ENCODE results near the gene ADGRG4. TPM values are rescaled to one million over a fixed set of nuclear protein-coding genes. Genes with fewer than 3 reads are reported as not detected.

ADGRG4 gene
- total RNA-seq, 6 donors from 2014 or later, result under 0.01 to 0.17 (median 0.10) TPM; not detected in 1

- Histone ChIP-seq H3K9me3 (no peaks in the 10 kb centered on the region), H3K36me3 (no peaks in the 10 kb centered on the region), H3K27me3 (no peaks in the 10 kb centered on the region), H3K4me1 (no peaks in the 10 kb centered on the region), H3K4me3 (no peak overlapping the region), H3K27ac (no peak overlapping the region)
- ATAC-seq (ENCODE audit: low FRiP score in 2 of 2) (no peak), DNase-seq (no peak)
- 95% methylated on average over 6 of the region's 6 CpGs for WGBS, 2 donors
- no peak for TF ChIP-seq EP300 (IDR thresholded peaks at IDR 0.05)
- no peak for TF ChIP-seq POLR2AphosphoS5 (IDR thresholded peaks at IDR 0.05)
- TF ChIP-seq CTCF (IDR thresholded peaks at IDR 0.05), result no peak
- TF ChIP-seq POLR2A (IDR thresholded peaks at IDR 0.05), result no peak
These were observed 145.4 kb downstream of the ADGRG4 start for GRCh38 chrX:136446208-136446607.

GRCh38 chrX:136447308-136447707 is 146.5 kb downstream of the ADGRG4 start:
- Histone ChIP-seq H3K9me3 (no peaks in the 10 kb centered on the region), H3K4me1 (no peaks in the 10 kb centered on the region), H3K27me3 (no peaks in the 10 kb centered on the region), H3K27ac (no peak overlapping the region), H3K36me3 (no peaks in the 10 kb centered on the region), H3K4me3 (no peak overlapping the region)
- TF ChIP-seq POLR2AphosphoS5 (IDR thresholded peaks at IDR 0.05) (no peak), EP300 (IDR thresholded peaks at IDR 0.05) (no peak), POLR2A (IDR thresholded peaks at IDR 0.05) (no peak), CTCF (IDR thresholded peaks at IDR 0.05) (no peak)
- 75 to 93% methylated on average over 2 of the region's 2 CpGs for WGBS, 2 donors
- ATAC-seq (ENCODE audit: low FRiP score in 2 of 2), result no peak
- DNase-seq, result no peak

GRCh38 chrX:136447968-136448367 is 147.2 kb downstream of the ADGRG4 start:
- Histone ChIP-seq H3K4me3 (no peak overlapping the region), H3K27me3 (no peaks in the 10 kb centered on the region), H3K27ac (no peak overlapping the region), H3K4me1 (no peaks in the 10 kb centered on the region), H3K9me3 (no peaks in the 10 kb centered on the region), H3K36me3 (no peaks in the 10 kb centered on the region)
- DNase-seq (no peak), ATAC-seq (ENCODE audit: low FRiP score in 2 of 2) (no peak)
- no peak for TF ChIP-seq CTCF (IDR thresholded peaks at IDR 0.05)
- no peak for TF ChIP-seq POLR2A (IDR thresholded peaks at IDR 0.05)
- TF ChIP-seq EP300 (IDR thresholded peaks at IDR 0.05), result no peak
- TF ChIP-seq POLR2AphosphoS5 (IDR thresholded peaks at IDR 0.05), result no peak

GRCh38 chrX:136450050-136450830 is 149.5 kb downstream of the ADGRG4 start:
- Histone ChIP-seq H3K4me3 (no peak overlapping the region), H3K4me1 (no peaks in the 10 kb centered on the region), H3K27me3 (no peaks in the 10 kb centered on the region), H3K36me3 (no peaks in the 10 kb centered on the region), H3K27ac (no peak overlapping the region), H3K9me3 (no peaks in the 10 kb centered on the region)
- TF ChIP-seq POLR2A (IDR thresholded peaks at IDR 0.05), result no peak
- no peak for TF ChIP-seq EP300 (IDR thresholded peaks at IDR 0.05)
- TF ChIP-seq CTCF (IDR thresholded peaks at IDR 0.05), result no peak
- no peak for TF ChIP-seq POLR2AphosphoS5 (IDR thresholded peaks at IDR 0.05)
- 61 to 71% methylated on average over 7 to 8 of the region's 8 CpGs for WGBS, 2 donors
- no peak for ATAC-seq (ENCODE audit: low FRiP score in 2 of 2)
- no peak for DNase-seq

GRCh38 chrX:136452614-136453013 is 151.9 kb downstream of the ADGRG4 start:
- H3K27ac ChIP-seq, result no peak overlapping the region
- 87 to 91% methylated on average over 5 of the region's 5 CpGs for WGBS, 2 donors
- ATAC-seq (ENCODE audit: low FRiP score in 2 of 2) (no peak), DNase-seq (no peak)
- H3K4me1 ChIP-seq, result no peaks in the 10 kb centered on the region
- H3K4me3 ChIP-seq, result no peak overlapping the region
- TF ChIP-seq POLR2A (IDR thresholded peaks at IDR 0.05) (no peak), CTCF (IDR thresholded peaks at IDR 0.05) (no peak)
- no peaks in the 10 kb centered on the region for H3K27me3 ChIP-seq
- no peaks in the 10 kb centered on the region for H3K36me3 ChIP-seq
- H3K9me3 ChIP-seq, result no peaks in the 10 kb centered on the region

All from upper lobe of left lung (tissue), 6 donors.